ENCODE measurements around the gene UQCRQ. TPM values are rescaled to one million over a fixed set of nuclear protein-coding genes. Genes with fewer than 3 reads are reported as not detected.
A peak's percentile ranks its signal among the peaks of the same experiment; 100 is the strongest.

The UQCRQ gene
- total RNA-seq, 4 donors from 2014 or later: 117 to 311 (median 239) TPM

DNA sequence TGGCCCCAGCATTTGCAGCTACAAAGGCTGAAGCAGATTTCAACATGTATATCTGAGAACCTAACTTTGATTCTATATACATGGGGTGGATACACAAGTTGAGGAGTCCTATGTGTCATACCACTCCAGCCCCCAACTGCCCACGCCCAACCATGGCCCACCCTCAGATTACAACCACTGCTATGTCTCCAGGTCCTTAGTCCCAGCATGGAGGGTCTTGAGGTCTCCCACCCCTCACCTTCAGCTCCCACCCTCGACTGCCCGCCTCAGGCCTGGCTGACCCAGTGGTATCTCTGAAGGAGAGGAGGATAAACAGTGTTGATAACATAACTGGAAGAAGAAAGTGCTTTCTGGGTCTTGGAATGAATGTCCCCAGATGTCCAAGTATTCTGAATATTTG is 45.1 kb upstream of the UQCRQ start:
- H3K27me3 ChIP-seq: peaks cover 13% of the 10 kb centered on the region
- H3K4me3 ChIP-seq: no peak overlapping the region
- intact Hi-C loops (cut with DNase I; ENCODE audit: low total_unique reads): no loop called here
- H3K9me3 ChIP-seq: no peaks in the 10 kb centered on the region
- no peak overlapping the region for H3K27ac ChIP-seq
- H3K4me1 ChIP-seq: peaks cover 0 to 15% (median 9%) of the 10 kb centered on the region in 4 donors
- in situ Hi-C loops (cut with MboI; ENCODE audit: low pct_ligation_motif_present in 1 of 4, low pct_unique_long_range_greater_than_20kb in 1 of 4, low sequenced_read_pairs in 3 of 4): loop anchor here in 2 of 4 donors (25.0 kb wide), 1 partner anchor 434 kb away; no protein-coding TSS in a partner anchor
- H3K36me3 ChIP-seq: no peaks in the 10 kb centered on the region
- WGBS, 2 donors (ENCODE audit: low coverage in 1 of 2): 84% methylated on average over 3 of the region's 3 CpGs; no CpG with 5 or more reads in 1 of the 2 donors
- no peak for TF ChIP-seq EP300 (IDR thresholded peaks at IDR 0.05; ENCODE audit: low read depth)
- TF ChIP-seq POLR2A (IDR thresholded peaks at IDR 0.05): no peak
- TF ChIP-seq, protein P1, sequence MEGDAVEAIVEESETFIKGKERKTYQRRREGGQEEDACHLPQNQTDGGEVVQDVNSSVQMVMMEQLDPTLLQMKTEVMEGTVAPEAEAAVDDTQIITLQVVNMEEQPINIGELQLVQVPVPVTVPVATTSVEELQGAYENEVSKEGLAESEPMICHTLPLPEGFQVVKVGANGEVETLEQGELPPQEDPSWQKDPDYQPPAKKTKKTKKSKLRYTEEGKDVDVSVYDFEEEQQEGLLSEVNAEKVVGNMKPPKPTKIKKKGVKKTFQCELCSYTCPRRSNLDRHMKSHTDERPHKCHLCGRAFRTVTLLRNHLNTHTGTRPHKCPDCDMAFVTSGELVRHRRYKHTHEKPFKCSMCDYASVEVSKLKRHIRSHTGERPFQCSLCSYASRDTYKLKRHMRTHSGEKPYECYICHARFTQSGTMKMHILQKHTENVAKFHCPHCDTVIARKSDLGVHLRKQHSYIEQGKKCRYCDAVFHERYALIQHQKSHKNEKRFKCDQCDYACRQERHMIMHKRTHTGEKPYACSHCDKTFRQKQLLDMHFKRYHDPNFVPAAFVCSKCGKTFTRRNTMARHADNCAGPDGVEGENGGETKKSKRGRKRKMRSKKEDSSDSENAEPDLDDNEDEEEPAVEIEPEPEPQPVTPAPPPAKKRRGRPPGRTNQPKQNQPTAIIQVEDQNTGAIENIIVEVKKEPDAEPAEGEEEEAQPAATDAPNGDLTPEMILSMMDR (IDR thresholded peaks at IDR 0.05): no peak
- no peak for TF ChIP-seq POLR2AphosphoS5 (IDR thresholded peaks at IDR 0.05)
- no peak for DNase-seq

DNA sequence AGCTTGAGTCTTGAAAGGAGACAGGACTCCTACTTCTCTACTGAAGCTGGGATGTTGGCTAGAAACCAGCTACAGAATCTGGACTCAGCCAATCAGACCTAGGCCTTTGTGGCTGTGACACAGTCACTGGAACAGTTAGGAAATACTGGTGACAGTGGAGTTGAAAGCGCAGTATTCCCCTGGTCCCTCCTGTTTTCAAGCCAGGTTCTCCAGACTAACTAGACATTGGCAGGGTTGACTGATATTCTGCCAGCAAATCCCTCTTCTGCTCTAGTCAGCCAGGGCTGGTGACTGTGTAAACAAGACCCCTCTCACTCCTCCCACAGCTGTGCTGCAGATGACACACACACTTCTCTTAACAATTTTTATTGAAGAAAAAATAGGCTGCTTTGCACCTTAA is 44.7 kb upstream of the UQCRQ start:
- no peak for DNase-seq
- Histone ChIP-seq H3K4me1 (peaks cover 0 to 15% (median 9%) of the 10 kb centered on the region in 4 donors), H3K9me3 (no peaks in the 10 kb centered on the region), H3K27me3 (peaks cover 14% of the 10 kb centered on the region), H3K36me3 (no peaks in the 10 kb centered on the region), H3K27ac (no peak overlapping the region), H3K4me3 (no peak overlapping the region)
- 100% methylated on average over 1 of the region's 1 CpG; no CpG with 5 or more reads in 1 of the 2 donors for WGBS, 2 donors (ENCODE audit: low coverage in 1 of 2)
- TF ChIP-seq POLR2A (IDR thresholded peaks at IDR 0.05): no peak
- TF ChIP-seq, protein P1 (IDR thresholded peaks at IDR 0.05): no peak
- in situ Hi-C loops (cut with MboI; ENCODE audit: low pct_ligation_motif_present in 1 of 4, low pct_unique_long_range_greater_than_20kb in 1 of 4, low sequenced_read_pairs in 3 of 4) (loop anchor here in 2 of 4 donors (25.0 kb wide), 1 partner anchor 434 kb away; no protein-coding TSS in a partner anchor), intact Hi-C loops (cut with DNase I; ENCODE audit: low total_unique reads) (no loop called here)

DNA sequence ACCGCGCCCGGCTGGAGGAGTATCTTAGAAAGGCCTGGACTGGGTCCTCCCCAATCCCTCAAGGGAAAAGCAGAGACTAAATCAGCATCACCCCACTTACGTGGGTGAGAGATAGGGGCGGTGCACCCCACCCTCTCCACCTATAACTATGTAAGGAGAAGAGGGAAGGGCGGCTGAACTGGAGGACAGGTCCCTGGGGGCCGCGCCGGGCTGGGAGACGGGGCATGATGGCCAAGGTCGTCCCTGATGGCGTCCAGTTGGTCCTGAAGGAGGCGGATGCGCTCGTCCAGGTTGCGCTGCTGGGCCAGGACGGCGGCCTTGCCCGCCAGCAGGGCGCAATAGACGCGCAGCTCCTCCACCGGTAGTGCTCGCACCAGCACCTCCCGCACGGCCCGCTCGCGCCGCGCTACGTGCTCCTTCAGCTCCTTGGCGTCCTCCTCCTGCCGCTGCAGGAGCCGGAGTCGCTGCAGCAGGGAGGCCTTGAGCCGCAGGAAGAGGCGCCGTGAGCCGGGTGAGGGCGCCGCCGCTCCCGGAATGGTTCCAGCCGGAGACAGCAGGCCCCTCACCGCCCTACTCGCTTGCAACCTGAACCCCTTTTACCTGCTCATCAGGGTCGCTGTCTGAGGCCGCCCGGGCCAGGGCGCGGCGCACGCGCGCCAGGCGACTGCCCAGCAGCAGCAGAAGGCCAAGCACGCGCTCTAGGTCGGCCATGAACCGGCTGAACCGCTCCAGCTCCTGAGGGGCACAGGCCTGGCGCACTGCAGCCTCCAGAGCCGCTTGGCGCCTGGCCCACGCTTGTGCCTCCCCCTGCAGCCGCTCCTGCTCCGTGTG is 43.6 kb upstream of the UQCRQ start:
- in situ Hi-C loops (cut with MboI; ENCODE audit: low pct_ligation_motif_present in 1 of 4, low pct_unique_long_range_greater_than_20kb in 1 of 4, low sequenced_read_pairs in 3 of 4): loop anchor here in 2 of 4 donors (25.0 kb wide), 1 partner anchor 436 kb away; no protein-coding TSS in a partner anchor
- WGBS, 2 donors (ENCODE audit: low coverage in 1 of 2): 76% methylated on average over 57 of the region's 68 CpGs; no CpG with 5 or more reads in 1 of the 2 donors
- H3K4me3 ChIP-seq: peak overlapping the region in 1 of 4 donors; percentile 7
- no peaks in the 10 kb centered on the region for H3K36me3 ChIP-seq
- DNase-seq: no peak
- peaks cover 14% of the 10 kb centered on the region for H3K27me3 ChIP-seq
- intact Hi-C loops (cut with DNase I; ENCODE audit: low total_unique reads): no loop called here
- peak overlapping the region in 1 of 4 donors; percentile 21 for H3K27ac ChIP-seq
- H3K4me1 ChIP-seq: peaks cover 0 to 15% (median 9%) of the 10 kb centered on the region in 4 donors
- H3K9me3 ChIP-seq: no peaks in the 10 kb centered on the region
- TF ChIP-seq POLR2AphosphoS5 (IDR thresholded peaks at IDR 0.05): no peak
- TF ChIP-seq, protein P1 (IDR thresholded peaks at IDR 0.05): no peak
- TF ChIP-seq EP300 (IDR thresholded peaks at IDR 0.05; ENCODE audit: low read depth): no peak
- no peak for TF ChIP-seq POLR2A (IDR thresholded peaks at IDR 0.05)

DNA sequence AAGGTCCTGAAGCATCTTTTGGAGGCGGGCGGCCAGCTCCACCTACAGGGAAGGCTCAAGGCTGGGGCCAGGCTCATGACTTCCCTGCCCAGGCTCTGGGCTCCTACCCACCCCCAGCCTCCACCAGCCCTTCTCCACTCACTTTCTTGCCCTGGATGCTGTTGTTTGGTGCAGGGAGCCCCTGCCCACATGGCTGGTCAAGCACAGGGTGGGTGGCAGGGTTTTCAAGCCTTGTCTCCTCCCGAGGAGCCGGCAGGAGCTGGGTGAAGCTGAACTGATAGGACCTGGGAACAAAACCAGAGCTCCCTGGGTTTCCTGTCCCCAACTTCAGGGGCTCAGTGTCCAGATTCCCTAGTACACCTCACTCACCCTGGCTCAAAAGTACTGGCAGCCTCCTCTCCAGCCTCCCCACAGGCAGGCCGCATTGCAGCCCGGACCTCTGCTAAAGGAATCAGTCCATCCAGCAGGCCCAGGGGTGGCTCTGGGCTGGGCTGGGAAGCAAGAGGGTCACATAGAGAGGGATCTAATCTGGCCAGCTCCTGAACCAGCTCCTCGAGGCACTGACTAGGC is 42.9 kb upstream of the UQCRQ start:
- no peak for TF ChIP-seq POLR2AphosphoS5 (IDR thresholded peaks at IDR 0.05)
- TF ChIP-seq EP300 (IDR thresholded peaks at IDR 0.05; ENCODE audit: low read depth): no peak
- no peak for TF ChIP-seq POLR2A (IDR thresholded peaks at IDR 0.05)
- TF ChIP-seq, protein P1 (IDR thresholded peaks at IDR 0.05): no peak
- Histone ChIP-seq H3K27ac (peak overlapping the region in 1 of 4 donors; percentile 21), H3K27me3 (peaks cover 14% of the 10 kb centered on the region), H3K4me3 (peak overlapping the region in 1 of 4 donors; percentile 7), H3K9me3 (no peaks in the 10 kb centered on the region), H3K36me3 (no peaks in the 10 kb centered on the region), H3K4me1 (peaks cover 2 to 21% (median 9%) of the 10 kb centered on the region in 4 donors)
- in situ Hi-C loops (cut with MboI; ENCODE audit: low pct_ligation_motif_present in 1 of 4, low pct_unique_long_range_greater_than_20kb in 1 of 4, low sequenced_read_pairs in 3 of 4): loop anchor here in 2 of 4 donors (25.0 kb wide), 1 partner anchor 436 kb away; no protein-coding TSS in a partner anchor
- 91% methylated on average over 7 of the region's 7 CpGs; no CpG with 5 or more reads in 1 of the 2 donors for WGBS, 2 donors (ENCODE audit: low coverage in 1 of 2)
- intact Hi-C loops (cut with DNase I; ENCODE audit: low total_unique reads): no loop called here
- no peak for DNase-seq

All from transverse colon (tissue), 4 donors.